ENCODE results near the gene PFN1.
A peak's percentile ranks its signal among the peaks of the same experiment; 100 is the strongest.

PFN1 gene

DNA sequence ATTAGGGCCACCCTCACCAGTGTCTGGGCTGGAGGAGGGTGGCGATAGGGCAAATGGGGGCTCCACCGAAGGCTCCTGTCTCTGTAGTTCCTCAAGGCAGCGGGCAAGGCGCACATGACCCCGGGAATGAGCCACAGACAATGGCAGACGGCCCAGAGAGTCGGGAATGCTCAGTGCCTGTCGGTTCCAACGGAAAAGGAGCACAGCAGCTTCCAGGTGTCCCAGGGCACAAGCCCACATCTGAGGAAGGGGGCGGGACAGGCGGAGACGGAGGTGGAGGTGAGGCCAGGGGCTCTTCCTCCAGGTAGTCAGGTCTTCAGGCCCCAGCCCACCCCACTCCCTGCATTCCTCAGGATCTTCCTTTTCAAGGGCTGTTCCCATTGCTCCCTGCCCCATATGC is 24.4 kb upstream of the PFN1 start:
- TF ChIP-seq, protein P1, sequence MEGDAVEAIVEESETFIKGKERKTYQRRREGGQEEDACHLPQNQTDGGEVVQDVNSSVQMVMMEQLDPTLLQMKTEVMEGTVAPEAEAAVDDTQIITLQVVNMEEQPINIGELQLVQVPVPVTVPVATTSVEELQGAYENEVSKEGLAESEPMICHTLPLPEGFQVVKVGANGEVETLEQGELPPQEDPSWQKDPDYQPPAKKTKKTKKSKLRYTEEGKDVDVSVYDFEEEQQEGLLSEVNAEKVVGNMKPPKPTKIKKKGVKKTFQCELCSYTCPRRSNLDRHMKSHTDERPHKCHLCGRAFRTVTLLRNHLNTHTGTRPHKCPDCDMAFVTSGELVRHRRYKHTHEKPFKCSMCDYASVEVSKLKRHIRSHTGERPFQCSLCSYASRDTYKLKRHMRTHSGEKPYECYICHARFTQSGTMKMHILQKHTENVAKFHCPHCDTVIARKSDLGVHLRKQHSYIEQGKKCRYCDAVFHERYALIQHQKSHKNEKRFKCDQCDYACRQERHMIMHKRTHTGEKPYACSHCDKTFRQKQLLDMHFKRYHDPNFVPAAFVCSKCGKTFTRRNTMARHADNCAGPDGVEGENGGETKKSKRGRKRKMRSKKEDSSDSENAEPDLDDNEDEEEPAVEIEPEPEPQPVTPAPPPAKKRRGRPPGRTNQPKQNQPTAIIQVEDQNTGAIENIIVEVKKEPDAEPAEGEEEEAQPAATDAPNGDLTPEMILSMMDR (IDR thresholded peaks at IDR 0.05; ENCODE audit: low read depth, low read length): no peak
- no peak overlapping the region for H3K4me3 ChIP-seq (replicated peaks in 1 of 2; ENCODE audit: low read depth in 2 of 2, low read length in 2 of 2)
- DNase-seq (ENCODE audit: low read depth in 2 of 2): no peak

GRCh38 chr17:4972322-4972721 is 24.0 kb upstream of the PFN1 start:
- H3K4me3 ChIP-seq (replicated peaks in 1 of 2; ENCODE audit: low read depth in 2 of 2, low read length in 2 of 2): no peak overlapping the region
- TF ChIP-seq, protein P1 (IDR thresholded peaks at IDR 0.05; ENCODE audit: low read depth, low read length): no peak
- DNase-seq (ENCODE audit: low read depth in 2 of 2): no peak

DNA sequence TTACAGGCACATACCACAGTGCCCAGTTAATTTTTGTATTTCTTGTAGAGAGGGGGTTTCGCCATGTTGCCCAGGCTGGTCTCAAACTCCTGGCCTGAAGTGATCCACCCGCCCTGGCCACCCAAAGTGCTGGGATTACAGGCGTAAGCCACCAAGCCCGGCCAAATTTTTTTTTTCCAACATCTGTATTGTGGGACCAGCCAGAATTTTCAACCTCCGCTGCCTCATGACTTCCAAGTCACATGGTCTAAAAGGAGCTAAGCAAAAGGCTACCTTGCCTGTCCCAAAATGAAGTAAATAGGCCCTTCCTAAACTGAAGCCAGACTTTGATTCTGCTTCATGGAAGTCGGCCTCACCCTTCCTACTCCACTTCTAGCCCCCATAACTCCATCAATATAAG is 23.5 kb upstream of the PFN1 start:
- TF ChIP-seq, protein P1 (IDR thresholded peaks at IDR 0.05; ENCODE audit: low read depth, low read length): no peak
- no peak overlapping the region for H3K4me3 ChIP-seq (replicated peaks in 1 of 2; ENCODE audit: low read depth in 2 of 2, low read length in 2 of 2)
- DNase-seq (ENCODE audit: low read depth in 2 of 2): no peak

DNA sequence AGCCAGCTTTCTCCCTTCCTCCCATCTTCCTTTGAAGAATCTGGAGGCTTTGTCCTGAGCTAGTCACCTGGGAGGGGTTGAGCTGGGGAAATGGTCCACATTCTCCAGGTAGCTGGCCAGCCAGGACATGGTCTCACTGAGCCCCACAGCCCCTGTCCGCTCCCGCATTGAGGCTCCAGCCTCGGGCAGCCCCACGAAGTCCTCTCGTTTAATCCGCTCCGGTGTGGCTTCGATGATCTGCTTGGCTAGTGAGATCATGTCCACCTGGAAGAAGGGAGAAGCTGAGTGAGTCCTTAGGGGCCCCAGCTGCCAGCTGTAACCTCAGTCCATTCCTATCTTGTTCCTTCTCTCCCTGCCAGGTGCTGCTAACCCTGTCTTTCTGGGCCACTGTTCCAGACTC is 21.9 kb upstream of the PFN1 start:
- no peak overlapping the region for H3K4me3 ChIP-seq (replicated peaks in 1 of 2; ENCODE audit: low read depth in 2 of 2, low read length in 2 of 2)
- no peak for DNase-seq (ENCODE audit: low read depth in 2 of 2)
- TF ChIP-seq, protein P1 (IDR thresholded peaks at IDR 0.05; ENCODE audit: low read depth, low read length): no peak

DNA sequence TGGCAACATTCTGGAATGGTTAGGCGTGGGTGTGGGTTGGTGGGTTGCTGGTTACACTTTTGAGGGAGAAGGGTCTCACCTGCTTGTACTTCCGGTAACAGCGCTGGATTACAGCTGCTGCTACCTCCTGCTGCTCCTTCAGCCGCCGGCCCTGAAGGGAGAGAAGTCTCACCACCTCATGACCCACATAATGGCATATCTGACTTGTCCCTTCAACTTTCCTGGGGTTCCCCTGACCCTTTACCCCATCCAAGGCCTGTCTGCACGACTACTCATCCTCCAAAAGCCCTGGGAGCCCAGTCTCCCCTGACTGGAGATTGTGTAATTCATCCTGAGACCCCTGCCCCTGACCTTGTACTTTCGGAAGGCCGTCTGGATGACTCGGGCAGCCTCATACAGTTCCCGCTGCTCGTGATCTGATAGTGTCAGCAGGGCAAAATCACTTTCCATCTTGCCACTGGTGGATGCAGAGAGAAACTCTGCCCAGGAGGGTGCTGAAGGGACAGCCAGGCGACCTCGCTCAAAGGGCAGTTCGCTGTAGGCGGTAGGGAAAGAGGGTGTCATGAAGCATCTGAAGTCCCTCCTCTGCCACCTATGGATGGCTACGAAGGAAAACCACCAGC is 21.3 kb upstream of the PFN1 start:
- TF ChIP-seq, protein P1 (IDR thresholded peaks at IDR 0.05; ENCODE audit: low read depth, low read length): no peak
- no peak for DNase-seq (ENCODE audit: low read depth in 2 of 2)
- peak overlapping the region; percentile 68 to 71 for H3K4me3 ChIP-seq (replicated peaks in 1 of 2; ENCODE audit: low read depth in 2 of 2, low read length in 2 of 2)

DNA sequence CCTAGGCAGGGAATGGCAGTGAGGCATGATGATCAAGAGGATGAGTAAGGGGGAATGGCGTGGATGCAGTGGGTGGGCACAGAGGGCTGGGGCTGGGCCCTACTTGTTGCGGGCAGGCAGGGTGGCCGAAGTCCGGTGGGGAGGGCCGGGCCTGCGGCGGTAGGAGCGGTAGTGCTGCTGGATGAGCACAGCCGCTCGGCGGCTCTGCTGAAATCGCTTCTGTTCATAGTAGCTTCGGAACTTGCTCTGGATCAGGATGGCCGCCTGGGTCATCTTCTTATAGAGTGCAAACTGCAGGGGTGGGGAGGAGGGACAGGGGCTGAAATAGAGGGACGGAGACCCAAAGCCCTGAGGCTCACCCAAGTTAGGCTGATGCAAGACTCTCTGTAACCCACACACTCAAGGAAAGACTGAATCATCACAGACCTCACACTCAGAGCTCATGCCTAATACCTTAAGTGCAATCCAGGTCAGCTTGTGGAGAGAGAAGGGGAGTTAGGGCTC is 20.8 kb upstream of the PFN1 start:
- peak; percentile 90 to 95 for DNase-seq (ENCODE audit: low read depth in 2 of 2)
- TF ChIP-seq, protein P1 (IDR thresholded peaks at IDR 0.05; ENCODE audit: low read depth, low read length): no peak
- H3K4me3 ChIP-seq (replicated peaks in 1 of 2; ENCODE audit: low read depth in 2 of 2, low read length in 2 of 2): peak overlapping the region; percentile 68 to 71
